Thyroid gland (tissue), 4 donors: ENCODE measurements around the gene PADI4. TPM values are rescaled to one million over a fixed set of nuclear protein-coding genes. Genes with fewer than 3 reads are reported as not detected.

Experiments used
- DNase-seq, 2 donors: peaks; one replicate each; pipeline ENCODE4 v3.0.0-alpha.2; 2019
- H3K27ac ChIP-seq, 3 donors: fragments of 200-600 bp; sonication (generic); 1 replicate in 2 of 3; 2 replicates in 1 of 3; pipeline ENCODE4 v1.5.1; 2016 to 2019; ENCODE audit warnings: mild to moderate bottlenecking in 1 of 3, moderate library complexity in 1 of 3
- H3K27me3 ChIP-seq: fragments of 200-600 bp; sonication (generic); one replicate; pipeline ENCODE4 v1.5.1; 2019
- H3K36me3 ChIP-seq, 2 donors: fragments of 200-600 bp; sonication (generic); one replicate each; pipeline ENCODE4 v1.5.1; 2016 to 2019
- H3K4me1 ChIP-seq, 2 donors: fragments of 200-600 bp; sonication (generic); one replicate each; pipeline ENCODE4 v1.5.1; 2017 to 2019
- H3K4me3 ChIP-seq, 3 donors: fragments of 200-600 bp; sonication (generic); replicated peaks in 1 of 3; 1 replicate in 2 of 3; 2 replicates in 1 of 3; pipeline ENCODE4 v1.5.1; 2016; ENCODE audit warnings: mild to moderate bottlenecking in 1 of 3
- H3K9me3 ChIP-seq: fragments of 200-600 bp; sonication (generic); one replicate; pipeline ENCODE4 v1.5.1; 2017
- POLR2A ChIP-seq, 2 donors: fragments of 450-650 bp; IDR thresholded peaks; one replicate each; pipeline ENCODE4 v1.6.1; 2017; ENCODE audit warnings: antibody characterized with exemption in 2 of 2, mild to moderate bottlenecking in 2 of 2, moderate library complexity in 1 of 2
- WGBS, 2 donors: methylation state at CpG; one replicate each; pipeline ENCODE4 v1.1.5; 2017; 5-methylcytosine and 5-hydroxymethylcytosine counted together
- intact Hi-C: fragments of 100-400 bp; cut with DNase I; formaldehyde crosslinking; loops from one replicate; pipeline ENCODE4 v1.15.1; 2023
- total RNA-seq, 4 donors: library from RNA; depleted of rRNA; stranded (reverse); fragments of >200 nt; gene quantifications; one replicate each; pipeline ENCODE4 v1.2.3, GENCODE V29; 2016
- TF ChIP-seq, protein P1 (sequence below), 6 experiments: fragments of 200-600 bp in 3 of 6; fragments of 450-650 bp in 3 of 6; sonication (generic) in 3 of 6; IDR thresholded peaks; one replicate each; pipeline ENCODE4 v1.5.1; 2016 to 2019; ENCODE audit warnings: antibody characterized with exemption in 6 of 6, mild to moderate bottlenecking in 2 of 6, inconsistent platforms in 1 of 6, moderate library complexity in 1 of 6

The PADI4 gene
- total RNA-seq, 4 donors from 2014 or later: 0.45 TPM; not detected in 3

DNA sequence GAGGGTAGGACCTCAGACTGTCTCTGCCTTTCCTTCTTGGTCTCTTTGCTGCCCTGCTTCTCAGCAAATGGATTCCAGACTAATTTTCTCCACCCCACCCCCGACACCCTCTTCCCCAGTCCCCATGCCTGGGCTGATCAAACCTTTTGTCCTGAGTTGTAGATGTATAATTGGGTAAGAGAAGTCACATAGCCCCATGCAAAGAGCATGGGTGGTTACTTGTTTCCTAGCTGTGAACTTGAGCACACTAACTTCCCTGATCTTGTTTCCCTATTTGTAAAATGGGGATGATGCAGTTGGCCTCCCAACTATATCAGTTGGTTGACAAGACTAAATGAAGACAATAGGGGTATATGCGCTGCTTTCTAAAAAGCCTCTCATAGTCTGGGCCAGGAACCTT is 73.2 kb downstream of the PADI4 start:
- intact Hi-C loops: no loop called here
- H3K9me3 ChIP-seq: no peaks in the 10 kb centered on the region
- no peaks in the 10 kb centered on the region for H3K27me3 ChIP-seq
- no peaks in the 10 kb centered on the region for H3K36me3 ChIP-seq
- H3K4me1 ChIP-seq: no peaks in the 10 kb centered on the region
- TF ChIP-seq, protein P1, sequence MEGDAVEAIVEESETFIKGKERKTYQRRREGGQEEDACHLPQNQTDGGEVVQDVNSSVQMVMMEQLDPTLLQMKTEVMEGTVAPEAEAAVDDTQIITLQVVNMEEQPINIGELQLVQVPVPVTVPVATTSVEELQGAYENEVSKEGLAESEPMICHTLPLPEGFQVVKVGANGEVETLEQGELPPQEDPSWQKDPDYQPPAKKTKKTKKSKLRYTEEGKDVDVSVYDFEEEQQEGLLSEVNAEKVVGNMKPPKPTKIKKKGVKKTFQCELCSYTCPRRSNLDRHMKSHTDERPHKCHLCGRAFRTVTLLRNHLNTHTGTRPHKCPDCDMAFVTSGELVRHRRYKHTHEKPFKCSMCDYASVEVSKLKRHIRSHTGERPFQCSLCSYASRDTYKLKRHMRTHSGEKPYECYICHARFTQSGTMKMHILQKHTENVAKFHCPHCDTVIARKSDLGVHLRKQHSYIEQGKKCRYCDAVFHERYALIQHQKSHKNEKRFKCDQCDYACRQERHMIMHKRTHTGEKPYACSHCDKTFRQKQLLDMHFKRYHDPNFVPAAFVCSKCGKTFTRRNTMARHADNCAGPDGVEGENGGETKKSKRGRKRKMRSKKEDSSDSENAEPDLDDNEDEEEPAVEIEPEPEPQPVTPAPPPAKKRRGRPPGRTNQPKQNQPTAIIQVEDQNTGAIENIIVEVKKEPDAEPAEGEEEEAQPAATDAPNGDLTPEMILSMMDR (IDR thresholded peaks at IDR 0.05): no peak
- TF ChIP-seq POLR2A (IDR thresholded peaks at IDR 0.05): no peak
- H3K27ac ChIP-seq: no peak overlapping the region
- DNase-seq: no peak
- WGBS, 2 donors: 100% methylated on average over 1 to 2 of the region's 2 CpGs
- no peak overlapping the region for H3K4me3 ChIP-seq

DNA sequence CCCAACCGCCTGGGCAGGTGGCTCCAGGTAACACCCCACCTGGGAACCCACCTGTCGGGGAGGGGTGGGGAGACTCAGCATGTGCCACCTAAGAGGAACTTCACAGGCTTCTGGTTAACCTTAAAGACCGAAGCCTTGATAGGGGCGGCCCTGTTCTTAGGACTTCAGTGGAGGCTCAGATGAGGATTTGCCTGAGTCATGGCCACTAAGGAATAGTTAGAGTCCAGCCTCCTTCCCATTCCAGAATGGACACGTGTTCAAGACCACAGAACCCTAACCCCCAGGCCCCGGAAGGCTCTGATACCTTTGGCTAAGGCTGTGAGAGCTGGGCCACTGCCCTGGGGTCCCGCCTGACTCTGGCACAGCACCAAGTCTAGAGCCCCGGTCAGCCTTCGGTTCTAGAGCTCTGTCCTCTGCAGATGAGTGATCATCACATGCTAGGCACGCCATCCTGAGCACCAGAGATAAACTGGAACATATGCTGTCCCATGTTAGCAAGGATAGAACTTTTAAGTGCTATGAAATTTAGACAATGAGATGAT is 84.3 kb downstream of the PADI4 start:
- Histone ChIP-seq H3K36me3 (no peaks in the 10 kb centered on the region), H3K9me3 (no peaks in the 10 kb centered on the region), H3K27ac (no peak overlapping the region), H3K4me1 (no peaks in the 10 kb centered on the region), H3K27me3 (no peaks in the 10 kb centered on the region), H3K4me3 (no peak overlapping the region)
- WGBS, 2 donors: 51 to 59% methylated on average over 5 to 6 of the region's 10 CpGs
- DNase-seq: no peak
- TF ChIP-seq, protein P1 (IDR thresholded peaks at IDR 0.05): no peak
- TF ChIP-seq POLR2A (IDR thresholded peaks at IDR 0.05): no peak
- intact Hi-C loops: no loop called here

DNA sequence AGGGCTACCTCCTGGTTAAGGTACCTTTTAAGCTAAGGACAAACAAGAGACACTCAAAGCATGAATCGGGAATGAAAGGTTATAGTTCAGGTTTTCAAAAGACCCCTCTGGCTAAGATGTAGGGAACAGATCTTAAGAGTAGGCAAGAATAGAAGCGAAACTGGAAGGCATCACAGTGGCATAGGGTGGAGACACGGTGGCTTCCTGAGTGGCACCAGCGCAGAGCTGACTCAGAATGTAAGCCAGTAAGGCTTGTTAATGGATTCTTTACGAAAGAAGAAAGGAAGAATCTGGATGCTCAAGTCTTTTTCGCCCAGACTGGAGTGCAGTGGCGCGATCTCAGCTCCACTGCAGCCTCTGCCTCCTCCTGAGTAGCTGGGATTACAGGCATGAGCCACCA is 85.2 kb downstream of the PADI4 start:
- Histone ChIP-seq H3K4me1 (no peaks in the 10 kb centered on the region), H3K4me3 (no peak overlapping the region), H3K9me3 (no peaks in the 10 kb centered on the region), H3K27ac (no peak overlapping the region), H3K27me3 (no peaks in the 10 kb centered on the region), H3K36me3 (no peaks in the 10 kb centered on the region)
- no peak for DNase-seq
- 63 to 77% methylated on average over 8 of the region's 8 CpGs for WGBS, 2 donors
- intact Hi-C loops: no loop called here
- TF ChIP-seq, protein P1 (IDR thresholded peaks at IDR 0.05): no peak
- no peak for TF ChIP-seq POLR2A (IDR thresholded peaks at IDR 0.05)

DNA sequence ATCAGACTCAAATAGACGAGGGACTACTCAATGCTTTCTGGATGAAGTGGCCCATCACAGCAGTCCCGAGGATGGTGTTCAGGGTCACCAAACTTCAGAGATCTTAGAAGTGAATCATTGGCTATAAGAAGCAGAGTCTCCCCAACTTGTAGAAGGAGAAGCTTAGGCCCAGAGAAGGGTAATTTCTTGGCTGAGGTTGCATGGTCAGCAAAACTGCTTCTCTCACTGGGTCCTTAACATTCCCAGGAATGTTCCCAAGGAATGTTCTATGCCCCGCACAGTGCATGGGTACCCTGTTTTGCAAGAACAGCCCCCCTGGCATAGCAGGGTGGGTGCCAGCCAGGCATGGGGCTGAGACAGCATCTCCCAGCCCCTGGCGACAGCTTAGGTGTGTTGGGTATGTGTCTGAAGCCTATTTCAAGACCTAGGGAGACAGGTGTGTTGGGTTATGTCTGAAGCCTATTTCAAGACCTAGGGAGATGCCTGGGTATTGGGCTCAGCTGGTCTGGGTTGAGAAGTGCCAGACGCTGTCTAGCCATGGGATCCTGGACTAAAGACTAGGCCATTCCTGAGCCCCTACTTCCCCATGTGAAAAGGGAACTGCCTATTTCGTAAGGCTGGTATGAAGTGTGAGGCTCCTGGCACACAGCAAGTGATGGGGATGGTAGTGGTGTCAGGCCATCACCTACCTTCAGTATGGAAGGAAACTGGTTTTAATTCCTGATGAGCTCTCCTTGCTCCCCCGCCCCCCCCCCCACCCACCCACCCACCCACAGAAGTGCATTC is 90.1 kb downstream of the PADI4 start:
- no peak overlapping the region for H3K27ac ChIP-seq
- 71 to 86% methylated on average over 6 to 7 of the region's 7 CpGs for WGBS, 2 donors
- H3K4me3 ChIP-seq: no peak overlapping the region
- no peaks in the 10 kb centered on the region for H3K4me1 ChIP-seq
- intact Hi-C loops: no loop called here
- H3K36me3 ChIP-seq: no peaks in the 10 kb centered on the region
- TF ChIP-seq, protein P1 (IDR thresholded peaks at IDR 0.05): no peak
- no peak for TF ChIP-seq POLR2A (IDR thresholded peaks at IDR 0.05)
- DNase-seq: no peak
- no peaks in the 10 kb centered on the region for H3K27me3 ChIP-seq
- no peaks in the 10 kb centered on the region for H3K9me3 ChIP-seq

DNA sequence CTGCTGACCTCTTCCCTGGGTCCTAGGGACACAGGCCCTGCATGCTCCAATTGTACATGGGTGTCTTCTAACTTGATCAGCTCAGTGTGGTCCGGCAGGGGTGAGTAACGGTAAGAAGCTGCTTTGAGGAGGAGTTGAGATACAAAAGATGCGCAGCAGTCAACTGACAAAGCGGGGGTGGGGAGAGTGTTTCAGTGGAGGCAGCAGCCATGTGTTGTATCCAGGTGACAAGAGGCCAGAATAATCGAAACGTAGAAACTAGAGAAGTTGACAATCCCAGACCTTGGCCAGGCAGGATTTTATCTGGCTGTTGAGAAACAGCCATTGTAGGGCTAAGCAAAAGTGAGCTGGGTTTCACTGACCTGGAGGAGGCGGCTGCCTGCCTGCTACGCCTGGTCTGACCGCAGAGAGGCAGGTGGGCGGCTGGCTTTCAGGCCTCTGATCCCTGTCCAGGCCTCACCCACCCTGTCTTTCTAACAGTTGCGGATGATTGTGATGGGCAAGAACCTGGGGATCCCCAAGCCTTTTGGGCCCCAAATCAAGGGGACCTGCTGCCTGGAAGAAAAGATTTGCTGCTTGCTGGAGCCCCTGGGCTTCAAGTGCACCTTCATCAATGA is 92.8 kb downstream of the PADI4 start:
- H3K36me3 ChIP-seq: no peaks in the 10 kb centered on the region
- H3K4me3 ChIP-seq: no peak overlapping the region
- H3K9me3 ChIP-seq: no peaks in the 10 kb centered on the region
- no peaks in the 10 kb centered on the region for H3K4me1 ChIP-seq
- DNase-seq: no peak
- intact Hi-C loops: no loop called here
- WGBS, 2 donors: 90 to 92% methylated on average over 11 of the region's 11 CpGs
- no peak for TF ChIP-seq POLR2A (IDR thresholded peaks at IDR 0.05)
- TF ChIP-seq, protein P1 (IDR thresholded peaks at IDR 0.05): no peak
- H3K27ac ChIP-seq: no peak overlapping the region
- H3K27me3 ChIP-seq: no peaks in the 10 kb centered on the region
